HepG2 (cell line): Measurements from ENCODE around the gene FLT3LG. TPM values are rescaled to one million over a fixed set of nuclear protein-coding genes. Genes with fewer than 3 reads are reported as not detected.
A peak's percentile ranks its signal among the peaks of the same experiment; 100 is the strongest.

Experiments
- CHCHD3 ChIP-seq: sonication (generic); formaldehyde crosslinking; IDR thresholded peaks from 2 replicates; pipeline ENCODE4 v1.8.0; 2022; ENCODE audit warnings: mild to moderate bottlenecking, missing genetic modification reagents, moderate library complexity
- ELF3 ChIP-seq: IDR thresholded peaks from 2 replicates; pipeline ENCODE4 v1.6.1; 2016; ENCODE audit warnings: missing genetic modification reagents, missing compliant biosample characterization
- NFRKB ChIP-seq: fragments of 450-650 bp; IDR thresholded peaks from 2 replicates; pipeline ENCODE4 v1.6.1; 2017
- POLR2A ChIP-seq, 2 experiments: IDR thresholded peaks; 2 replicates each; pipeline ENCODE4 v1.6.1; 2011; ENCODE audit warnings: low read depth in 2 of 2, low read length in 2 of 2, mild to moderate bottlenecking in 1 of 2, moderate library complexity in 1 of 2; ENCODE audit not compliant: insufficient read depth in 1 of 2
- SRY ChIP-seq: sonication (generic); formaldehyde crosslinking; IDR thresholded peaks from 2 replicates; pipeline ENCODE4 v1.8.0; 2022; ENCODE audit warnings: mild to moderate bottlenecking, missing genetic modification reagents
- TARDBP ChIP-seq: sonication (generic); formaldehyde crosslinking; IDR thresholded peaks from 2 replicates; pipeline ENCODE4 v1.8.0; 2022; ENCODE audit warnings: mild to moderate bottlenecking, missing genetic modification reagents
- ZBTB7A ChIP-seq: sonication (generic); formaldehyde crosslinking; IDR thresholded peaks from 2 replicates; pipeline ENCODE4 v1.8.0; 2022; ENCODE audit warnings: mild to moderate bottlenecking, missing genetic modification reagents
- ZNF205 ChIP-seq: IDR thresholded peaks from 2 replicates; pipeline ENCODE4 v1.6.1; 2018; ENCODE audit warnings: missing biosample characterization, missing genetic modification reagents
- ZNF382 ChIP-seq: sonication (generic); formaldehyde crosslinking; IDR thresholded peaks from 2 replicates; pipeline ENCODE4 v1.5.0; 2020; ENCODE audit warnings: missing genetic modification reagents, mild to moderate bottlenecking, borderline replicate concordance
- ZNF614 ChIP-seq: IDR thresholded peaks from 2 replicates; pipeline ENCODE4 v1.6.1; 2018; ENCODE audit warnings: missing biosample characterization, missing genetic modification reagents, inconsistent platforms, borderline replicate concordance
- ZNF615 ChIP-seq: sonication (generic); formaldehyde crosslinking; IDR thresholded peaks from 2 replicates; pipeline ENCODE4 v1.5.0; 2020; ENCODE audit warnings: mild to moderate bottlenecking, missing genetic modification reagents, borderline replicate concordance
- ZNF780A ChIP-seq: sonication (generic); formaldehyde crosslinking; IDR thresholded peaks from 2 replicates; pipeline ENCODE4 v1.8.0; 2022; ENCODE audit warnings: mild to moderate bottlenecking, missing genetic modification reagents, moderate library complexity
- ZNF839 ChIP-seq: sonication (generic); formaldehyde crosslinking; IDR thresholded peaks from 2 replicates; pipeline ENCODE4 v1.4.0; 2020; ENCODE audit warnings: missing genetic modification reagents, mild to moderate bottlenecking, borderline replicate concordance
- polyA plus RNA-seq, 8 experiments: library from polyadenylated mRNA; depleted of rRNA in 3 of 8; stranded (reverse) in 7 of 8; unstranded in 1 of 8; fragments of >200 nt; fragmentation: Illumina TruSeq in 4 of 8; extraction: Trizol in 4 of 8; gene quantifications; 2 replicates each; pipeline versions ENCODE4 v1.2.1 to v1.2.3, GENCODE V29; 2011 to 2016; ENCODE audit warnings: low read depth in 4 of 8, missing spikeins in 1 of 8, mixed read lengths in 1 of 8; ENCODE audit not compliant: insufficient read depth in 1 of 8
- total RNA-seq, 5 experiments: library from RNA; depleted of rRNA; stranded (reverse); fragments of >200 nt; fragmentation: Illumina TruSeq; extraction: Trizol; gene quantifications; 2 replicates each; pipeline ENCODE4 v1.2.3, GENCODE V29; 2016; ENCODE audit warnings: low read depth in 1 of 5
- TF ChIP-seq, protein P1 (sequence below): sonication (generic); formaldehyde crosslinking; IDR thresholded peaks from 2 replicates; pipeline ENCODE4 v1.8.0; 2023; ENCODE audit warnings: mild to moderate bottlenecking, missing genetic modification reagents
- TF ChIP-seq, protein P2 (sequence below): sonication (generic); formaldehyde crosslinking; IDR thresholded peaks from 2 replicates; pipeline ENCODE4 v1.4.0; 2020; ENCODE audit warnings: missing genetic modification reagents
- TF ChIP-seq, protein P3 (sequence below): sonication (generic); formaldehyde crosslinking; IDR thresholded peaks from 2 replicates; pipeline ENCODE4 v1.8.1; 2023; ENCODE audit warnings: mild to moderate bottlenecking, inconsistent platforms, moderate library complexity, missing genetic modification reagents, borderline replicate concordance
- TF ChIP-seq, protein P4 (sequence below): IDR thresholded peaks from 2 replicates; pipeline ENCODE4 v1.6.1; 2016
- TF ChIP-seq, protein P5 (sequence below): sonication (generic); formaldehyde crosslinking; IDR thresholded peaks from 2 replicates; pipeline ENCODE4 v1.8.0; 2022; ENCODE audit warnings: missing genetic modification reagents, mild to moderate bottlenecking, inconsistent platforms, borderline replicate concordance

Gene FLT3LG
- total and polyA plus RNA-seq, 2 of the 13 experiments (the other 11 are each of a cell fraction or from before 2014, with no cell fraction given): 1.5 to 2.6 TPM

DNA sequence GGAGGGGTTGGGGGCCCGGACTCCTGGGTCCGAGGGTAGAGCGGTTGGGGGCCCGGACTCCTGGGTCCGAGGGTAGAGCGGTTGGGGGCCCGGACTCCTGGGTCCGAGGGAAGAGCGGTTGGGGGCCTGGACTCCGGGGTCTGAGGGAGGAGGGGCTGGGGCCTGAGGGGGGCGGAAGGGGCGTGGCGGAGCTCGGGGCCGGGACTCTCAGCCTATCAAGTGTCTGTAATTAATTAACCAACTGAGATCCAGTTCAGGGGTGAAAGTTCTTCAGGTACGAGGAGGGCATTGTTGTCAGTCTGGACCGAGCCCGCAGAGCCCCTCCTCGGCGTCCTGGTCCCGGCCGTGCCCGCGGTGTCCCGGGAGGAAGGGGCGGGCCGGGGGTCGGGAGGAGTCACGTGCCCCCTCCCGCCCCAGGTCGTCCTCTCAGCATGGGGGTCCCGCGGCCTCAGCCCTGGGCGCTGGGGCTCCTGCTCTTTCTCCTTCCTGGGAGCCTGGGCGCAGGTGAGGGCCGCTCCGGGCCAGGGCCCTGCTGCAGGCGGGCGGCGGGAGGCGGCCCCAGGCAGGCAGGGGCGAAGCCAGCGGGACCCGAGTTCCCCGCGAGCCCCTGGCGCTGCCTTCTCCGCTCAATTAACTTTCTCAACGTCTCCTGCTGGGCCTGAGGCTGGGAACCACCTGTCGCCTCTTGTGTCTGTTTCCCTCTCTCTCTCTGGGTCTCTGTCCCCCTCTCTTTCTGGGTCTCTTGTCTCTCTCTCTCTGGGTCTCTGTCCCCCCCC is 39.1 kb downstream of the FLT3LG start (continued):
- TF ChIP-seq, protein P1, sequence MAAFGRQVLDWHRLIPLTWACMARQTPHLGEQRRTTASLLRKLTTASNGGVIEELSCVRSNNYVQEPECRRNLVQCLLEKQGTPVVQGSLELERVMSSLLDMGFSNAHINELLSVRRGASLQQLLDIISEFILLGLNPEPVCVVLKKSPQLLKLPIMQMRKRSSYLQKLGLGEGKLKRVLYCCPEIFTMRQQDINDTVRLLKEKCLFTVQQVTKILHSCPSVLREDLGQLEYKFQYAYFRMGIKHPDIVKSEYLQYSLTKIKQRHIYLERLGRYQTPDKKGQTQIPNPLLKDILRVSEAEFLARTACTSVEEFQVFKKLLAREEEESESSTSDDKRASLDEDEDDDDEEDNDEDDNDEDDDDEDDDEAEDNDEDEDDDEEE (CRISPR knock-in tag): no peak
- 0 out of 2 replicates have a peak, but pooled peaks have one; percentile 66 for TF ChIP-seq ZNF615 (CRISPR knock-in tag)
- TF ChIP-seq NFRKB: no peak
- TF ChIP-seq, protein P2, sequence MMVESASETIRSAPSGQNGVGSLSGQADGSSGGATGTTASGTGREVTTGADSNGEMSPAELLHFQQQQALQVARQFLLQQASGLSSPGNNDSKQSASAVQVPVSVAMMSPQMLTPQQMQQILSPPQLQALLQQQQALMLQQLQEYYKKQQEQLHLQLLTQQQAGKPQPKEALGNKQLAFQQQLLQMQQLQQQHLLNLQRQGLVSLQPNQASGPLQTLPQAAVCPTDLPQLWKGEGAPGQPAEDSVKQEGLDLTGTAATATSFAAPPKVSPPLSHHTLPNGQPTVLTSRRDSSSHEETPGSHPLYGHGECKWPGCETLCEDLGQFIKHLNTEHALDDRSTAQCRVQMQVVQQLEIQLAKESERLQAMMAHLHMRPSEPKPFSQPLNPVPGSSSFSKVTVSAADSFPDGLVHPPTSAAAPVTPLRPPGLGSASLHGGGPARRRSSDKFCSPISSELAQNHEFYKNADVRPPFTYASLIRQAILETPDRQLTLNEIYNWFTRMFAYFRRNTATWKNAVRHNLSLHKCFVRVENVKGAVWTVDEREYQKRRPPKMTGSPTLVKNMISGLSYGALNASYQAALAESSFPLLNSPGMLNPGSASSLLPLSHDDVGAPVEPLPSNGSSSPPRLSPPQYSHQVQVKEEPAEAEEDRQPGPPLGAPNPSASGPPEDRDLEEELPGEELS (CRISPR knock-in tag): peak; percentile 65; the same call in 1 of the 2 replicates
- TF ChIP-seq TARDBP (CRISPR knock-in tag): 0 out of 2 replicates have a peak, but pooled peaks have one; percentile 23
- TF ChIP-seq, protein P3, sequence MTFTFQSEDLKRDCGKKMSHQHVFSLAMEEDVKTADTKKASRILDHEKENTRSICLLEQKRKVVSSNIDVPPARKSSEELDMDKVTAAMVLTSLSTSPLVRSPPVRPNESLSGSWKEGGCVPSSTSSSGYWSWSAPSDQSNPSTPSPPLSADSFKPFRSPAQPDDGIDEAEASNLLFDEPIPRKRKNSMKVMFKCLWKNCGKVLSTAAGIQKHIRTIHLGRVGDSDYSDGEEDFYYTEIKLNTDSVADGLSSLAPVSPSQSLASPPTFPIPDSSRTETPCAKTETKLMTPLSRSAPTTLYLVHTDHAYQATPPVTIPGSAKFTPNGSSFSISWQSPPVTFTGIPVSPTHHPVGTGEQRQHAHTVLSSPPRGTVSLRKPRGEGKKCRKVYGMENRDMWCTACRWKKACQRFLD (CRISPR knock-in tag): no peak
- TF ChIP-seq ELF3: peak; percentile 36; the same call in 1 of the 2 replicates
- TF ChIP-seq ZNF614 (CRISPR knock-in tag): peak; percentile 35; the same call in 1 of the 2 replicates
- no peak; the same call in 1 of the 2 replicates for TF ChIP-seq SRY (CRISPR knock-in tag)
- TF ChIP-seq ZNF780A (CRISPR knock-in tag): no peak
- TF ChIP-seq ZNF839: 0 out of 2 replicates have a peak, but pooled peaks have one; percentile 6
- peak; percentile 69; the same call in 1 of the 2 replicates for TF ChIP-seq ZNF205
- TF ChIP-seq, protein P4, sequence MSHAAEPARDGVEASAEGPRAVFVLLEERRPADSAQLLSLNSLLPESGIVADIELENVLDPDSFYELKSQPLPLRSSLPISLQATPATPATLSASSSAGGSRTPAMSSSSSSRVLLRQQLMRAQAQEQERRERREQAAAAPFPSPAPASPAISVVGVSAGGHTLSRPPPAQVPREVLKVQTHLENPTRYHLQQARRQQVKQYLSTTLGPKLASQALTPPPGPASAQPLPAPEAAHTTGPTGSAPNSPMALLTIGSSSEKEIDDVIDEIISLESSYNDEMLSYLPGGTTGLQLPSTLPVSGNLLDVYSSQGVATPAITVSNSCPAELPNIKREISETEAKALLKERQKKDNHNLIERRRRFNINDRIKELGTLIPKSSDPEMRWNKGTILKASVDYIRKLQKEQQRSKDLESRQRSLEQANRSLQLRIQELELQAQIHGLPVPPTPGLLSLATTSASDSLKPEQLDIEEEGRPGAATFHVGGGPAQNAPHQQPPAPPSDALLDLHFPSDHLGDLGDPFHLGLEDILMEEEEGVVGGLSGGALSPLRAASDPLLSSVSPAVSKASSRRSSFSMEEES (CRISPR knock-in tag): peak; percentile 52
- no peak for TF ChIP-seq ZNF382 (CRISPR knock-in tag)
- TF ChIP-seq ZBTB7A (CRISPR knock-in tag): peak; percentile 77; the same call in 1 of the 2 replicates
- TF ChIP-seq POLR2A (IDR thresholded peaks at IDR 0.05; ENCODE audit: insufficient read depth in 1 of 2, low read depth in 2 of 2, low read length in 2 of 2): peak; percentile 91 to 97
- no peak for TF ChIP-seq CHCHD3
- TF ChIP-seq, protein P5, sequence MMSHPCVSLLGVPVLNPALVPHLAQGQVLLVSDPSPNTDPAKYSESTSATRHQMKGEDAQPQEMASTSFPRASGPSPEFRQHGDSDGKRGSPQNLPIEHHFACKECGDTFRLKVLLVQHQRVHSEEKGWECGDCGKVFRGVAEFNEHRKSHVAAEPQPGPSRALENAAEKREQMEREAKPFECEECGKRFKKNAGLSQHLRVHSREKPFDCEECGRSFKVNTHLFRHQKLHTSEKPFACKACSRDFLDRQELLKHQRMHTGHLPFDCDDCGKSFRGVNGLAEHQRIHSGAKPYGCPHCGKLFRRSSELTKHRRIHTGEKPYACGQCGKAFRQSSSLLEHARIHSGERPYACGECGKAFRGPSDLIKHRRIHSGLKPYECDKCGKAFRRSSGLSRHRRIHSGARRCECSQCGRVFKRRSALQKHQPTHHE (CRISPR knock-in tag): peak; percentile 46; the same call in 1 of the 2 replicates
